HL-60 (cell line): ENCODE results near the gene CLPX.

ENCODE experiments used
- POLR2AphosphoS5 ChIP-seq: IDR thresholded peaks from 2 replicates; pipeline ENCODE4 v1.6.1; 2012; ENCODE audit warnings: low read depth
- TF ChIP-seq, protein P1 (sequence below): IDR thresholded peaks from one replicate; pipeline ENCODE4 v1.5.1; 2011; ENCODE audit warnings: low read length, control low read depth, inconsistent platforms; ENCODE audit not compliant: insufficient read depth

DNA sequence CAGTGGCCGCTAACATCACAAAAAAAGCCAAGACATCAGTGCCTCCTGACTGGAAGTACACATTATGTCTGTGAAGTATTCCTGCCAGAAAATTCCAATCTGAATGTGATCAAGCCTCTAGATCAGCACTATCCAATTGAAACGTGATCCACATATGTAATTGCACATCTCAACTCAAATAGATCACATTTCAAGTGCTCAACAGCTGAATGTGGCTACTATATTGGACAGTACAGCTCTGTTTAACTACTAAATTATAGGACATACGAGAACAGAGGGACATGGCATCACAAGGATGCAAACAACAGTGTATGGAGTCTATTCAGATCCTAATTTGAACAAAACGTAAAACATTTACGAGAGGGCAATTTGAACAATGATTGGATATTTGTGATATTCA is 69.6 kb downstream of the CLPX start:
- no peak for TF ChIP-seq POLR2AphosphoS5
- TF ChIP-seq, protein P1, sequence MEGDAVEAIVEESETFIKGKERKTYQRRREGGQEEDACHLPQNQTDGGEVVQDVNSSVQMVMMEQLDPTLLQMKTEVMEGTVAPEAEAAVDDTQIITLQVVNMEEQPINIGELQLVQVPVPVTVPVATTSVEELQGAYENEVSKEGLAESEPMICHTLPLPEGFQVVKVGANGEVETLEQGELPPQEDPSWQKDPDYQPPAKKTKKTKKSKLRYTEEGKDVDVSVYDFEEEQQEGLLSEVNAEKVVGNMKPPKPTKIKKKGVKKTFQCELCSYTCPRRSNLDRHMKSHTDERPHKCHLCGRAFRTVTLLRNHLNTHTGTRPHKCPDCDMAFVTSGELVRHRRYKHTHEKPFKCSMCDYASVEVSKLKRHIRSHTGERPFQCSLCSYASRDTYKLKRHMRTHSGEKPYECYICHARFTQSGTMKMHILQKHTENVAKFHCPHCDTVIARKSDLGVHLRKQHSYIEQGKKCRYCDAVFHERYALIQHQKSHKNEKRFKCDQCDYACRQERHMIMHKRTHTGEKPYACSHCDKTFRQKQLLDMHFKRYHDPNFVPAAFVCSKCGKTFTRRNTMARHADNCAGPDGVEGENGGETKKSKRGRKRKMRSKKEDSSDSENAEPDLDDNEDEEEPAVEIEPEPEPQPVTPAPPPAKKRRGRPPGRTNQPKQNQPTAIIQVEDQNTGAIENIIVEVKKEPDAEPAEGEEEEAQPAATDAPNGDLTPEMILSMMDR = no peak
